ENCODE results near the gene ATP6V0B. TPM values are rescaled to one million over a fixed set of nuclear protein-coding genes. Genes with fewer than 3 reads are reported as not detected.
A peak's percentile ranks its signal among the peaks of the same experiment; 100 is the strongest.

Gene ATP6V0B
- total and polyA plus RNA-seq, 2 of the 8 experiments (the other 6 are each of a cell fraction or from before 2014, with no cell fraction given): 105 to 308 TPM

DNA sequence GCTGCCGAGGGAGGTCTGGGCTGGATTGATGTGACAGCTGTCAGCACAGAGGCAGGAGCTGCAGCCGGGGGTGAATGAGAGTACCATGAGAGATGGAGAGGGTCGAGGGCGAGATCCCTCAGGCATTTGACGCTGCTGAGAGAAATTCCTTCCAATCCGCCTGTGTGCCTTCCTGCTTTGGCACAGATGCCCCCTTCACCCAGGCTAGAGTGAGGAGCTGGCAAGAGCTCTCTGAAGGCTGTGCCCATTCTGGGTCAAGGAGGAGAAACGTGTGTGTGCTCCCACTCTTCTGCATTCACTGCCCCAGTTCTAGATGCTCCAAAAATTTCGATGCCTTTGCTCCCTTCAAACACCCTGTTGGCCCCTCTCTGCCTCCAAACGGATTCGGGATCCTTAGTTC is 36.4 kb upstream of the ATP6V0B start:
- Histone ChIP-seq H3K4me1 (replicated peaks in 1 of 4; ENCODE audit: control insufficient read depth in 3 of 4, insufficient read depth in 4 of 4, low read length in 3 of 4) (peaks cover 13 to 40% (median 26%) of the 10 kb centered on the region in 4 experiments), H2BK120ac (replicated peaks; ENCODE audit: low read depth, low read length) (no peak overlapping the region), H3K4me3 (ENCODE audit: extremely low read depth in 1 of 4, insufficient read depth in 2 of 4, low read depth in 3 of 4, low read length in 4 of 4) (no peak overlapping the region), H3K56ac (replicated peaks; ENCODE audit: insufficient read length, low read depth, low read length) (no peak overlapping the region), H4K20me1 (replicated peaks in 1 of 2; ENCODE audit: control insufficient read depth in 1 of 2, insufficient read depth in 2 of 2, low read length in 2 of 2) (peaks cover 7 to 8% of the 10 kb centered on the region in 2 experiments), H2BK12ac (ENCODE audit: low read depth, low read length) (no peak overlapping the region), H3K4ac (replicated peaks; ENCODE audit: insufficient read length, low read depth, low read length) (no peak overlapping the region), H3K14ac (ENCODE audit: insufficient read length) (no peak overlapping the region), H2BK5ac (ENCODE audit: low read depth, low read length) (peak overlapping the region; percentile 3; the same call in 1 of the 2 replicates), H2AFZ (ENCODE audit: low read length) (no peak overlapping the region), H2AK5ac (ENCODE audit: low read depth, low read length) (no peak overlapping the region), H3K9ac (replicated peaks in 1 of 4; ENCODE audit: extremely low read depth in 1 of 4, low read depth in 3 of 4, low read length in 3 of 4) (no peak overlapping the region), H4K8ac (ENCODE audit: extremely low read depth, insufficient read depth, low read length) (no peak overlapping the region), H2BK15ac (ENCODE audit: low read length) (no peak overlapping the region), H3K79me2 (ENCODE audit: control insufficient read depth in 1 of 2, insufficient read depth in 2 of 2, low read length in 2 of 2) (no peaks in the 10 kb centered on the region), H2BK20ac (ENCODE audit: low read length) (0 out of 2 replicates have a peak overlapping the region, but pooled peaks have one; percentile 1), H3K27me3 (replicated peaks in 1 of 4; ENCODE audit: control insufficient read depth in 3 of 4, extremely low read depth in 1 of 4, insufficient read depth in 3 of 4, low read length in 3 of 4) (no peaks in the 10 kb centered on the region; a peak in 1 of 7 replicates), H4K91ac (replicated peaks; ENCODE audit: insufficient read length, low read length) (no peak overlapping the region), H3K9me3 (ENCODE audit: insufficient read depth in 2 of 2, low read depth in 1 of 2, low read length in 1 of 2) (no peaks in the 10 kb centered on the region), H3K23ac (ENCODE audit: insufficient read length) (no peak overlapping the region), H3K4me2 (ENCODE audit: insufficient read depth in 1 of 2, low read depth in 2 of 2, low read length in 2 of 2) (peak overlapping the region in 1 of 2 experiments; percentile 43; a peak in 1 of 4 replicates), H3K18ac (ENCODE audit: extremely low read depth, low read length) (no peak overlapping the region), H4K5ac (ENCODE audit: insufficient read length, low read depth, low read length) (no peak overlapping the region), H3K27ac (ENCODE audit: low read depth, low read length) (no peak overlapping the region), H3K79me1 (ENCODE audit: low read depth, low read length) (no peaks in the 10 kb centered on the region), H3K36me3 (ENCODE audit: control insufficient read depth in 2 of 4, insufficient read depth in 4 of 4, low read length in 3 of 4) (no peaks in the 10 kb centered on the region; a peak in 1 of 8 replicates), H3K23me2 (ENCODE audit: low read depth, low read length) (peaks cover 6% of the 10 kb centered on the region; the same call in 1 of the 2 replicates)
- CTCF ChIA-PET (ENCODE audit: partially characterized antibody): interaction anchor here (0.7 to 18.6 kb wide), 12 partner anchors 9 to 170 kb away, joined by 3 to 618 read pairs (median 6); partner anchors contain the start of gene ATP6V0B
- no peak for FAIRE-seq
- POLR2A ChIA-PET (ENCODE audit: partially characterized antibody): interaction anchor here (0.6 to 3.0 kb wide), 6 partner anchors 24 to 272 kb away, joined by 3 to 12 read pairs (median 4); partner anchors contain the start of gene ATP6V0B
- TF ChIP-seq SIN3A (conservative IDR thresholded peaks at IDR 0.05 in 1 of 2, IDR thresholded peaks at IDR 0.05 in 1 of 2; ENCODE audit: low read depth in 1 of 2, low read length in 2 of 2) (no peak), SIX5 (IDR thresholded peaks at IDR 0.05; ENCODE audit: low read depth, low read length) (no peak), TCF12 (IDR thresholded peaks at IDR 0.05; ENCODE audit: low read depth, low read length) (no peak), SRF (IDR thresholded peaks at IDR 0.05; ENCODE audit: low read depth, low read length) (no peak), MAFK (IDR thresholded peaks at IDR 0.05; ENCODE audit: low read depth, low read length) (no peak)
- 81% methylated on average over 8 of the region's 10 CpGs; no CpG with 5 or more reads in 1 of the 2 experiments for WGBS, 2 experiments (ENCODE audit: extremely low coverage in 1 of 2, insufficient coverage in 1 of 2, insufficient read length in 1 of 2, insufficient replicate concordance in 2 of 2, low coverage in 1 of 2, low lambda C conversion rate in 2 of 2, missing lambda C conversion rate in 1 of 2)
- no peak for DNase-seq (ENCODE audit: low read depth in 1 of 2, low spot score in 2 of 2)
